ENCODE measurements around the gene ELN.
"Not testable (repeated sequence)": the region's sequence is repeated elsewhere in the genome, so short reads cannot be mapped to it uniquely, and the experiment has no call there.

ELN gene

GRCh38 chr7:74002474-74003017, 25.4 kb upstream of the ELN start:
- DNase-seq (ENCODE audit: low read depth): peak; percentile 87
- Histone ChIP-seq H3K9ac (ENCODE audit: low read length) (no peak overlapping the region), H3K4me3 (ENCODE audit: low read length) (no peak overlapping the region), H3K4me1 (ENCODE audit: control insufficient read depth, insufficient read depth, low read length) (peaks cover 17% of the 10 kb centered on the region), H3K36me3 (ENCODE audit: control insufficient read depth, insufficient read depth, low read length, severe bottlenecking) (no peaks in the 10 kb centered on the region), H3K27me3 (replicated peaks; ENCODE audit: control insufficient read depth, insufficient read depth, low read length) (no peaks in the 10 kb centered on the region), H3K9me3 (ENCODE audit: control insufficient read depth, low read length) (no peaks in the 10 kb centered on the region)

- Histone ChIP-seq H3K27me3 (replicated peaks; ENCODE audit: control insufficient read depth, insufficient read depth, low read length) (peaks cover 2% of the 10 kb centered on the region), H3K9ac (ENCODE audit: low read length) (no peak overlapping the region), H3K4me3 (ENCODE audit: low read length) (no peak overlapping the region), H3K9me3 (ENCODE audit: control insufficient read depth, low read length) (no peaks in the 10 kb centered on the region), H3K4me1 (ENCODE audit: control insufficient read depth, insufficient read depth, low read length) (peaks cover 17% of the 10 kb centered on the region), H3K36me3 (ENCODE audit: control insufficient read depth, insufficient read depth, low read length, severe bottlenecking) (no peaks in the 10 kb centered on the region)
- DNase-seq (ENCODE audit: low read depth): no peak
These were observed 24.4 kb upstream of the ELN start for GRCh38 chr7:74003621-74004020.

- no peaks in the 10 kb centered on the region for H3K36me3 ChIP-seq (ENCODE audit: control insufficient read depth, insufficient read depth, low read length, severe bottlenecking)
- H3K9me3 ChIP-seq (ENCODE audit: control insufficient read depth, low read length): no peaks in the 10 kb centered on the region
- H3K9ac ChIP-seq (ENCODE audit: low read length): no peak overlapping the region
- H3K4me3 ChIP-seq (ENCODE audit: low read length): no peak overlapping the region
- no peak for DNase-seq (ENCODE audit: low read depth)
- no peaks in the 10 kb centered on the region for H3K4me1 ChIP-seq (ENCODE audit: control insufficient read depth, insufficient read depth, low read length)
- peaks cover 16% of the 10 kb centered on the region for H3K27me3 ChIP-seq (replicated peaks; ENCODE audit: control insufficient read depth, insufficient read depth, low read length)
These were observed 21.9 kb upstream of the ELN start for GRCh38 chr7:74006032-74006431.

GRCh38 chr7:74006451-74007241, 21.3 kb upstream of the ELN start:
- Histone ChIP-seq H3K4me1 (ENCODE audit: control insufficient read depth, insufficient read depth, low read length) (no peaks in the 10 kb centered on the region), H3K4me3 (ENCODE audit: low read length) (no peak overlapping the region), H3K27me3 (replicated peaks; ENCODE audit: control insufficient read depth, insufficient read depth, low read length) (peaks cover 17% of the 10 kb centered on the region), H3K36me3 (ENCODE audit: control insufficient read depth, insufficient read depth, low read length, severe bottlenecking) (no peaks in the 10 kb centered on the region), H3K9me3 (ENCODE audit: control insufficient read depth, low read length) (no peaks in the 10 kb centered on the region), H3K9ac (ENCODE audit: low read length) (no peak overlapping the region)
- DNase-seq (ENCODE audit: low read depth): peak; percentile 41

- DNase-seq (ENCODE audit: low read depth): no peak
- Histone ChIP-seq H3K4me1 (ENCODE audit: control insufficient read depth, insufficient read depth, low read length) (no peaks in the 10 kb centered on the region), H3K9ac (ENCODE audit: low read length) (no peak overlapping the region), H3K36me3 (ENCODE audit: control insufficient read depth, insufficient read depth, low read length, severe bottlenecking) (no peaks in the 10 kb centered on the region), H3K4me3 (ENCODE audit: low read length) (no peak overlapping the region), H3K9me3 (ENCODE audit: control insufficient read depth, low read length) (no peaks in the 10 kb centered on the region), H3K27me3 (replicated peaks; ENCODE audit: control insufficient read depth, insufficient read depth, low read length) (peaks cover 17% of the 10 kb centered on the region)
These were observed 20.8 kb upstream of the ELN start for GRCh38 chr7:74007242-74007567.

- H3K9ac ChIP-seq (ENCODE audit: low read length): no peak overlapping the region
- no peaks in the 10 kb centered on the region for H3K36me3 ChIP-seq (ENCODE audit: control insufficient read depth, insufficient read depth, low read length, severe bottlenecking)
- H3K9me3 ChIP-seq (ENCODE audit: control insufficient read depth, low read length): no peaks in the 10 kb centered on the region
- peaks cover 17% of the 10 kb centered on the region for H3K27me3 ChIP-seq (replicated peaks; ENCODE audit: control insufficient read depth, insufficient read depth, low read length)
- H3K4me3 ChIP-seq (ENCODE audit: low read length): no peak overlapping the region
- H3K4me1 ChIP-seq (ENCODE audit: control insufficient read depth, insufficient read depth, low read length): no peaks in the 10 kb centered on the region
- no peak for DNase-seq (ENCODE audit: low read depth)
These were observed 19.3 kb upstream of the ELN start for GRCh38 chr7:74008687-74009086.

GRCh38 chr7:74009719-74010118, 18.3 kb upstream of the ELN start:
- Histone ChIP-seq H3K9me3 (ENCODE audit: control insufficient read depth, low read length) (no peaks in the 10 kb centered on the region), H3K27me3 (replicated peaks; ENCODE audit: control insufficient read depth, insufficient read depth, low read length) (peaks cover 17% of the 10 kb centered on the region), H3K4me1 (ENCODE audit: control insufficient read depth, insufficient read depth, low read length) (no peaks in the 10 kb centered on the region), H3K36me3 (ENCODE audit: control insufficient read depth, insufficient read depth, low read length, severe bottlenecking) (no peaks in the 10 kb centered on the region), H3K4me3 (ENCODE audit: low read length) (no peak overlapping the region), H3K9ac (ENCODE audit: low read length) (no peak overlapping the region)
- DNase-seq (ENCODE audit: low read depth): no peak

GRCh38 chr7:74010407-74010806, 17.6 kb upstream of the ELN start:
- no peak overlapping the region for H3K9ac ChIP-seq (ENCODE audit: low read length)
- no peak for DNase-seq (ENCODE audit: low read depth)
- H3K36me3 ChIP-seq (ENCODE audit: control insufficient read depth, insufficient read depth, low read length, severe bottlenecking): no peaks in the 10 kb centered on the region
- no peaks in the 10 kb centered on the region for H3K9me3 ChIP-seq (ENCODE audit: control insufficient read depth, low read length)
- H3K4me3 ChIP-seq (ENCODE audit: low read length): no peak overlapping the region
- H3K4me1 ChIP-seq (ENCODE audit: control insufficient read depth, insufficient read depth, low read length): no peaks in the 10 kb centered on the region
- H3K27me3 ChIP-seq (replicated peaks; ENCODE audit: control insufficient read depth, insufficient read depth, low read length): peaks cover 17% of the 10 kb centered on the region

GRCh38 chr7:74011421-74011820, 16.6 kb upstream of the ELN start:
- DNase-seq (ENCODE audit: low read depth); H3K36me3 ChIP-seq (ENCODE audit: control insufficient read depth, insufficient read depth, low read length, severe bottlenecking); H3K4me1 ChIP-seq (ENCODE audit: control insufficient read depth, insufficient read depth, low read length); H3K4me3 ChIP-seq (ENCODE audit: low read length); H3K9me3 ChIP-seq (ENCODE audit: control insufficient read depth, low read length); H3K9ac ChIP-seq (ENCODE audit: low read length): not testable (repeated sequence)
- peaks cover 17% of the 10 kb centered on the region for H3K27me3 ChIP-seq (replicated peaks; ENCODE audit: control insufficient read depth, insufficient read depth, low read length)

- Histone ChIP-seq H3K27me3 (replicated peaks; ENCODE audit: control insufficient read depth, insufficient read depth, low read length) (peaks cover 17% of the 10 kb centered on the region), H3K4me3 (ENCODE audit: low read length) (no peak overlapping the region), H3K4me1 (ENCODE audit: control insufficient read depth, insufficient read depth, low read length) (no peaks in the 10 kb centered on the region), H3K9me3 (ENCODE audit: control insufficient read depth, low read length) (no peaks in the 10 kb centered on the region), H3K9ac (ENCODE audit: low read length) (no peak overlapping the region), H3K36me3 (ENCODE audit: control insufficient read depth, insufficient read depth, low read length, severe bottlenecking) (no peaks in the 10 kb centered on the region)
- DNase-seq (ENCODE audit: low read depth): no peak
These were observed 15.1 kb upstream of the ELN start for GRCh38 chr7:74012842-74013249.

GRCh38 chr7:74013539-74014272, 14.3 kb upstream of the ELN start:
- no peak overlapping the region for H3K4me3 ChIP-seq (ENCODE audit: low read length)
- H3K9me3 ChIP-seq (ENCODE audit: control insufficient read depth, low read length): no peaks in the 10 kb centered on the region
- no peak overlapping the region for H3K9ac ChIP-seq (ENCODE audit: low read length)
- H3K36me3 ChIP-seq (ENCODE audit: control insufficient read depth, insufficient read depth, low read length, severe bottlenecking): no peaks in the 10 kb centered on the region
- peaks cover 14% of the 10 kb centered on the region for H3K27me3 ChIP-seq (replicated peaks; ENCODE audit: control insufficient read depth, insufficient read depth, low read length)
- no peak for DNase-seq (ENCODE audit: low read depth)
- H3K4me1 ChIP-seq (ENCODE audit: control insufficient read depth, insufficient read depth, low read length): no peaks in the 10 kb centered on the region

All from adipocyte (in vitro differentiated cells).